Measurements from ENCODE around the gene CD82. TPM values are rescaled to one million over a fixed set of nuclear protein-coding genes. Genes with fewer than 3 reads are reported as not detected.

The CD82 gene
- total and polyA plus RNA-seq, 2 of the 13 experiments (the other 11 are each of a cell fraction or from before 2014, with no cell fraction given) = 0.05 TPM; not detected in 1

GRCh38 chr11:44652901-44653644 is 87.6 kb downstream of the CD82 start:
- BruUV-seq (replicated peaks) = no TSS peak
- WGBS (ENCODE audit: low lambda C conversion rate) = 46% methylated on average over 7 of the region's 16 CpGs
- intact Hi-C loops (cut with micrococcal nuclease; ENCODE audit: unreplicated experiment) (no loop called here), in situ Hi-C loops (cut with HindIII; ENCODE audit: extremely low pct_ligation_motif_present, low pct_unique_long_range_greater_than_20kb) (no loop called here)
- no peaks in the 10 kb centered on the region; a peak in 1 of 5 replicates for H3K27me3 ChIP-seq (ENCODE audit: control insufficient read depth in 1 of 2, insufficient read depth in 2 of 2, low read length in 2 of 2)
- FAIRE-seq = no peak
- no peaks in the 10 kb centered on the region for H4K20me1 ChIP-seq (ENCODE audit: insufficient read depth, low read length)
- no peak for ATAC-seq
- H3K4me2 ChIP-seq (ENCODE audit: low read depth, low read length) = no peak overlapping the region
- H3K4me3 ChIP-seq (replicated peaks in 1 of 3; ENCODE audit: insufficient read depth in 1 of 3, low read depth in 2 of 3, low read length in 3 of 3) = no peak overlapping the region
- no peak overlapping the region for H3K9ac ChIP-seq (ENCODE audit: insufficient read depth, low read depth, low read length)
- no peaks in the 10 kb centered on the region for H3K9me3 ChIP-seq (ENCODE audit: low read length)
- DNase-seq (ENCODE audit: low spot score) = no peak
- H3K36me3 ChIP-seq (replicated peaks in 1 of 2; ENCODE audit: control insufficient read depth in 1 of 2, insufficient read depth in 2 of 2, low read length in 2 of 2) = no peaks in the 10 kb centered on the region
- H3K4me1 ChIP-seq (ENCODE audit: insufficient read depth, low read length) = no peaks in the 10 kb centered on the region
- no peak overlapping the region for H2AFZ ChIP-seq (ENCODE audit: low read length)
- no peaks in the 10 kb centered on the region for H3K79me2 ChIP-seq (ENCODE audit: insufficient read depth, low read length)
- peak; percentile 89 for TF ChIP-seq MAFF (IDR thresholded peaks at IDR 0.05; ENCODE audit: low read depth, low read length)
- TF ChIP-seq ZNF629 (CRISPR knock-in tag; conservative IDR thresholded peaks at IDR 0.05) = peak; percentile 39; the same call in 1 of the 2 replicates
- TF ChIP-seq PBX3 (CRISPR knock-in tag; IDR thresholded peaks at IDR 0.05; ENCODE audit: borderline replicate concordance) = no peak
- TF ChIP-seq MAFK (conservative IDR thresholded peaks at IDR 0.05 in 1 of 2, IDR thresholded peaks at IDR 0.05 in 1 of 2; ENCODE audit: low read length in 2 of 2) = peak; percentile 86 to 94
- ChIA-PET CTCF (ENCODE audit: low intra/inter-chr PET ratio, low total read pairs) (no interaction called here), POLR2A (no interaction called here)
- H3K27ac ChIP-seq (ENCODE audit: extremely low read length, insufficient read depth, low read length) = no peak overlapping the region

GRCh38 chr11:44654057-44654456 is 88.6 kb downstream of the CD82 start:
- Histone ChIP-seq H3K27ac (ENCODE audit: extremely low read length, insufficient read depth, low read length) (no peak overlapping the region), H3K4me1 (ENCODE audit: insufficient read depth, low read length) (no peaks in the 10 kb centered on the region), H3K36me3 (replicated peaks in 1 of 2; ENCODE audit: control insufficient read depth in 1 of 2, insufficient read depth in 2 of 2, low read length in 2 of 2) (no peaks in the 10 kb centered on the region), H3K4me2 (ENCODE audit: low read depth, low read length) (no peak overlapping the region), H4K20me1 (ENCODE audit: insufficient read depth, low read length) (no peaks in the 10 kb centered on the region), H3K27me3 (ENCODE audit: control insufficient read depth in 1 of 2, insufficient read depth in 2 of 2, low read length in 2 of 2) (no peaks in the 10 kb centered on the region; a peak in 1 of 5 replicates), H3K79me2 (ENCODE audit: insufficient read depth, low read length) (no peaks in the 10 kb centered on the region), H3K4me3 (replicated peaks in 1 of 3; ENCODE audit: insufficient read depth in 1 of 3, low read depth in 2 of 3, low read length in 3 of 3) (no peak overlapping the region), H3K9ac (ENCODE audit: insufficient read depth, low read depth, low read length) (no peak overlapping the region), H2AFZ (ENCODE audit: low read length) (no peak overlapping the region), H3K9me3 (ENCODE audit: low read length) (no peaks in the 10 kb centered on the region)
- CTCF ChIA-PET (ENCODE audit: low intra/inter-chr PET ratio, low total read pairs) = no interaction called here
- no TSS peak for BruUV-seq (replicated peaks)
- intact Hi-C loops (cut with micrococcal nuclease; ENCODE audit: unreplicated experiment) = no loop called here
- in situ Hi-C loops (cut with HindIII; ENCODE audit: extremely low pct_ligation_motif_present, low pct_unique_long_range_greater_than_20kb) = no loop called here
- DNase-seq (ENCODE audit: low spot score) (no peak), FAIRE-seq (no peak), ATAC-seq (no peak)
- 76% methylated on average over 2 of the region's 9 CpGs for WGBS (ENCODE audit: low lambda C conversion rate)
- POLR2A ChIA-PET = no interaction called here
- TF ChIP-seq TOPORS (CRISPR knock-in tag; IDR thresholded peaks at IDR 0.05) = no peak
- TF ChIP-seq HBP1 (CRISPR knock-in tag; IDR thresholded peaks at IDR 0.05; ENCODE audit: low read depth) = no peak
- no peak for TF ChIP-seq ISX (CRISPR knock-in tag; conservative IDR thresholded peaks at IDR 0.05)
- no peak for TF ChIP-seq ZNF564 (CRISPR knock-in tag; IDR thresholded peaks at IDR 0.05)
- TF ChIP-seq SIX4 (CRISPR knock-in tag; IDR thresholded peaks at IDR 0.05) = no peak
- no peak for TF ChIP-seq SRSF1 (optimal IDR thresholded peaks at IDR 0.05; ENCODE audit: low read depth, low read length)
- TF ChIP-seq ZIK1 (CRISPR knock-in tag; IDR thresholded peaks at IDR 0.05; ENCODE audit: borderline replicate concordance, low read depth) = no peak
